GM12872 (cell line): ENCODE measurements around the gene RAB3B.

Experiments
- CTCF ChIP-seq: IDR thresholded peaks from 3 replicates; pipeline ENCODE4 v1.5.1; 2011; ENCODE audit warnings: low read depth, mild to moderate bottlenecking, low read length, moderate library complexity; ENCODE audit not compliant: insufficient read depth

The RAB3B gene

GRCh38 chr1:51998701-51999100 is 8.2 kb upstream of the RAB3B start:
- TF ChIP-seq CTCF = no peak

GRCh38 chr1:51997974-51998382 is 7.5 kb upstream of the RAB3B start:
- TF ChIP-seq CTCF = no peak

- TF ChIP-seq CTCF = no peak
These were observed 670 bp downstream of the RAB3B start for GRCh38 chr1:51989582-51990477.

GRCh38 chr1:51988254-51988653 is 2.2 kb downstream of the RAB3B start:
- no peak for TF ChIP-seq CTCF

- TF ChIP-seq CTCF = no peak
These were observed 3.8 kb downstream of the RAB3B start for GRCh38 chr1:51986718-51987117.

GRCh38 chr1:51982161-51982560 is 8.3 kb downstream of the RAB3B start:
- no peak for TF ChIP-seq CTCF

GRCh38 chr1:51981555-51981954 is 8.9 kb downstream of the RAB3B start:
- TF ChIP-seq CTCF = no peak
